ENCODE data around the gene ANKRA2. TPM values are rescaled to one million over a fixed set of nuclear protein-coding genes. Genes with fewer than 3 reads are reported as not detected.

ANKRA2 gene, protein sequence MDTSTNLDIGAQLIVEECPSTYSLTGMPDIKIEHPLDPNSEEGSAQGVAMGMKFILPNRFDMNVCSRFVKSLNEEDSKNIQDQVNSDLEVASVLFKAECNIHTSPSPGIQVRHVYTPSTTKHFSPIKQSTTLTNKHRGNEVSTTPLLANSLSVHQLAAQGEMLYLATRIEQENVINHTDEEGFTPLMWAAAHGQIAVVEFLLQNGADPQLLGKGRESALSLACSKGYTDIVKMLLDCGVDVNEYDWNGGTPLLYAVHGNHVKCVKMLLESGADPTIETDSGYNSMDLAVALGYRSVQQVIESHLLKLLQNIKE
- total RNA-seq = 17.7 and 22.9 TPM in 2 replicates

DNA sequence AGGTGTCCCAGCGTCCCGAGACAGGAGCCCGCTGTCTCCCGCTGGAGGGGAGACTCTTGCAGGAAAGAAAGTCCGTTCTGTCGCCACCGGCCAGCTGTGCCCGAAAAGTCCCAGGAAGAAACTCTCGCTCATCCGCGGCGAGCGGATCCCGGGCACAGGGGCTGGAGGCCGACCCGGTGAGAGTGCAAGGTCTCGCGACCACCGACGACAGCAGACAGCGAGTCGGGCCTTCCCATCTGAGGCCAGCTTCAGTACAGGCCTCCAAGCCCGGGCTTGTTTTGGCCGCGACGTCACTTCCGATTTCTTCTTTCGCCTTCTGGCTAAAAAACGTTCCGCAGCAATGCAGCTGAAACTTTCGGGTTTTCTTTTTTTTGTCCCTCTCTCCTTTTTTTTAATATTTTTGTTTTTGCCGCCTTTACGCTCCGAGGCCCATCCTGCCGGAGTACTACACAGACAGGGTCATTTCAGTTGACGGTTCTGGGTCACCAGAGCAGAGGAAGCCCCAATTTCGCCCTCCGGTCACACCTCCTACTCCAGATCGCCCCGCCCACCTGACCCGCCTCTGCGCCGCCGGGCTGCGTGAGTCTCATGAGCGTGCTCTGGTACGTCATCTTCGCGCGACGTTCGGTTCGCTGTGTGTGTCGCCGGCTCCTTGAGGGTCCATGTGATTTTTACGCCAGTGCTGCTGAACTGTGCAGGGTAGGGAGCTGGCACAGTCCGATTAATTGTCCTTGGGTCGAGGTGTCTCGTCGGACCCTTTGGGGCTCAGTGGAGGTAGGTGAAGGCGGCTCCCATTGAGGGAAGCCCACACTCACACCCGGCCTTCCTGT lies at the start of gene ANKRA2, which contains the start of gene UTP15:
TSS of gene ANKRA2 (minus strand) at position 501 of the 830 bp plus-strand sequence. CDS start 2,758 bp downstream, outside the sequence.
TSS of gene UTP15 (plus strand) at position 605 of the 830 bp plus-strand sequence. CDS start 1,602 bp downstream, outside the sequence.
- Mint-ChIP-seq H3K27me3 (no peaks in the 10 kb centered on the region), H3K27ac (peak within 1 kb of the TSS; percentile 100), H3K9me3 (no peaks in the 10 kb centered on the region), H3K4me3 (peak within 1 kb of the TSS; percentile 99), H3K36me3 (ENCODE audit: low read depth) (peaks cover 44% of the 10 kb centered on the region), H3K4me1 (peaks cover 37% of the 10 kb centered on the region)
- DNase-seq (peak; percentile 98), ATAC-seq (ENCODE audit: low read depth) (peak; percentile 96)
- ChIA-PET CTCF (interaction anchor here (1.4 kb wide), 1 partner anchor 30 kb away, joined by 4 read pairs; no protein-coding TSS in a partner anchor), POLR2A (interaction anchor here (1.2 to 3.0 kb wide), 3 partner anchors 10 to 67 kb away, joined by 3 to 35 read pairs (median 6); partner anchors contain the start of gene BTF3)
- TF ChIP-seq, protein P1, sequence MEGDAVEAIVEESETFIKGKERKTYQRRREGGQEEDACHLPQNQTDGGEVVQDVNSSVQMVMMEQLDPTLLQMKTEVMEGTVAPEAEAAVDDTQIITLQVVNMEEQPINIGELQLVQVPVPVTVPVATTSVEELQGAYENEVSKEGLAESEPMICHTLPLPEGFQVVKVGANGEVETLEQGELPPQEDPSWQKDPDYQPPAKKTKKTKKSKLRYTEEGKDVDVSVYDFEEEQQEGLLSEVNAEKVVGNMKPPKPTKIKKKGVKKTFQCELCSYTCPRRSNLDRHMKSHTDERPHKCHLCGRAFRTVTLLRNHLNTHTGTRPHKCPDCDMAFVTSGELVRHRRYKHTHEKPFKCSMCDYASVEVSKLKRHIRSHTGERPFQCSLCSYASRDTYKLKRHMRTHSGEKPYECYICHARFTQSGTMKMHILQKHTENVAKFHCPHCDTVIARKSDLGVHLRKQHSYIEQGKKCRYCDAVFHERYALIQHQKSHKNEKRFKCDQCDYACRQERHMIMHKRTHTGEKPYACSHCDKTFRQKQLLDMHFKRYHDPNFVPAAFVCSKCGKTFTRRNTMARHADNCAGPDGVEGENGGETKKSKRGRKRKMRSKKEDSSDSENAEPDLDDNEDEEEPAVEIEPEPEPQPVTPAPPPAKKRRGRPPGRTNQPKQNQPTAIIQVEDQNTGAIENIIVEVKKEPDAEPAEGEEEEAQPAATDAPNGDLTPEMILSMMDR (IDR thresholded peaks at IDR 0.05) = no peak
- intact Hi-C loops (cut with micrococcal nuclease) = loop anchor here (1.0 to 10.0 kb wide), 15 partner anchors 46 to 1981 kb away; partner anchors contain the start of genes ANKRD31, BTF3, CERT1 and ENC1

DNA sequence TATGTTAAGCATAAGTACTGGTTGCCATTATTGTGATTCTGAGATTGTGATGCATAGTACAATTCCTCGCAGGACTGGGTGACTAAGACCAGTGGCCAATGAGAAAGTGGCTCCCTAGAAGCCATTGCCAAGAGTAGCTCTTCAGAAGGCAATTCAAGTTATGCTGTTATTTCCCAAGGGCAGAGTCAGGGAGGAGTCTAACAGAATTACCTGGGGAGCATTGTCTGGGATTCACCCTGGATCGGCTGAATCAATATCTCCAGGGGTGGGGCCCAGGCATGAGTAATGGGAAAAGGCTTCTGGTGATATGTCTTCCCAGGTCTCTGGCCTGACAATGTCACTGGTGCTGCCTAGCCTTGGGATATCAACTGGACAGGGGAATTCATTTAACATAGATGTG lies 49.6 kb upstream of the ANKRA2 start:
- ChIA-PET POLR2A (no interaction called here), CTCF (no interaction called here)
- H3K27me3 Mint-ChIP-seq = peaks cover 33% of the 10 kb centered on the region
- H3K9me3 Mint-ChIP-seq = no peaks in the 10 kb centered on the region
- no peak overlapping the region for H3K4me3 Mint-ChIP-seq
- no peaks in the 10 kb centered on the region for H3K36me3 Mint-ChIP-seq (ENCODE audit: low read depth)
- TF ChIP-seq, protein P1 (IDR thresholded peaks at IDR 0.05) = no peak
- H3K4me1 Mint-ChIP-seq = no peaks in the 10 kb centered on the region
- intact Hi-C loops (cut with micrococcal nuclease) = no loop called here
- H3K27ac Mint-ChIP-seq = no peak overlapping the region
- no peak for ATAC-seq (ENCODE audit: low read depth)
- no peak for DNase-seq

DNA sequence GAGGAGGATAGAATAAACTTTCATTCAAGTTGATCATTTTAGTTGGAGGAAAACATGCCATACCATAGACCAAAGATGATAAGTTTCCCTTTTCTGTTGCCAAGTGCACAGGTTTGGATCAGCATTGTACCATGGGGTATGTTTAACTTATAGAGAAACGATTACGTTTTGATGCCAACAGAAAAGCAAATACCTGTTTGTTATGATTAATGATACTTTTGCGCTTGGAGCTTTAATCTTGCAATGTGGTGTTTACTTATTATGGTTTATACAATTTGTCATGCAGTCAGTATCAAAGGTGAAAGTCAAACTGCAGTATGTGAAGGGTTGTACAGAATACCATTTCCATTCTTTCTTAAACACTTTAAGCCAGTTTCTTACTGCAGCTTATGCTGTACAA lies 47.4 kb upstream of the ANKRA2 start:
- H3K9me3 Mint-ChIP-seq = no peaks in the 10 kb centered on the region
- no peaks in the 10 kb centered on the region for H3K4me1 Mint-ChIP-seq
- ChIA-PET POLR2A (no interaction called here), CTCF (interaction anchor here (1.4 kb wide), 1 partner anchor 21 kb away, joined by 3 read pairs; no protein-coding TSS in a partner anchor)
- H3K4me3 Mint-ChIP-seq = no peak overlapping the region
- H3K27ac Mint-ChIP-seq = no peak overlapping the region
- intact Hi-C loops (cut with micrococcal nuclease) = no loop called here
- no peaks in the 10 kb centered on the region for H3K36me3 Mint-ChIP-seq (ENCODE audit: low read depth)
- TF ChIP-seq, protein P1 (IDR thresholded peaks at IDR 0.05) = no peak
- peaks cover 33% of the 10 kb centered on the region for H3K27me3 Mint-ChIP-seq
- DNase-seq (no peak), ATAC-seq (ENCODE audit: low read depth) (no peak)

DNA sequence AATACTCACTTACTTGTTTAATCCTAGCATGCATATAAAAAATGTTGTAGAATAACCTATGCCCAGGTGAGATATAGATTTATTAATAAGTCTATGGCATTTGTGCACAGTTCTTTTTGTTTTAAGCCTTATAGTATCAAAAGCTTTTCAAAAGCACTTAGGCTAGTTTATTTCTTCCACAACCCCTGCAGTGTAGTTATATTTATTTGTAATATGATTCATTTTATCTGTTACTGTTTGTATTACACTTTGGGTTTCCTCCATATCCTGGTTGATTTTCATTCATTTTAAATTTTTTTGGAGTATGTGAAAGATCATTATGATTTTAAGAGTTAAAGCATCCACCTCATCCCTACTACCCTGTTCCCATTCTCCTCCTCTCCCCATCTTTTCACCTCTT lies 41.8 kb upstream of the ANKRA2 start:
- Mint-ChIP-seq H3K4me1 (no peaks in the 10 kb centered on the region), H3K36me3 (ENCODE audit: low read depth) (no peaks in the 10 kb centered on the region), H3K4me3 (no peak overlapping the region), H3K9me3 (peaks cover 3% of the 10 kb centered on the region), H3K27me3 (peaks cover 21% of the 10 kb centered on the region), H3K27ac (no peak overlapping the region)
- ATAC-seq (ENCODE audit: low read depth) (no peak), DNase-seq (no peak)
- CTCF ChIA-PET = no interaction called here
- intact Hi-C loops (cut with micrococcal nuclease) = no loop called here
- TF ChIP-seq, protein P1 (IDR thresholded peaks at IDR 0.05) = no peak
- POLR2A ChIA-PET = no interaction called here

Measured in activated B cell treated with CpG ODN at 0.5 μM for 24 hours (primary cell).